ENCODE data around the gene NFIA.

NFIA gene

GRCh38 chr1:61132176-61132638 is 49.8 kb downstream of the NFIA start:
- FAIRE-seq = no peak

- FAIRE-seq = peak; percentile 78
These were observed 50.4 kb downstream of the NFIA start for GRCh38 chr1:61132645-61133334.

- no peak for FAIRE-seq
These were observed 51.1 kb downstream of the NFIA start for GRCh38 chr1:61133335-61134019.

GRCh38 chr1:61135291-61135690 is 52.9 kb downstream of the NFIA start:
- no peak for FAIRE-seq

- FAIRE-seq = no peak
These were observed 55.9 kb downstream of the NFIA start for GRCh38 chr1:61138305-61138704.

- no peak for FAIRE-seq
These were observed 56.8 kb downstream of the NFIA start for GRCh38 chr1:61138921-61139774.

GRCh38 chr1:61139775-61140549 is 57.6 kb downstream of the NFIA start:
- FAIRE-seq = no peak

GRCh38 chr1:61140778-61141177 is 58.4 kb downstream of the NFIA start:
- no peak for FAIRE-seq

GRCh38 chr1:61141288-61142042 is 59.1 kb downstream of the NFIA start:
- no peak for FAIRE-seq

- FAIRE-seq = no peak
These were observed 59.7 kb downstream of the NFIA start for GRCh38 chr1:61142043-61142440.

GRCh38 chr1:61142726-61143500 is 60.6 kb downstream of the NFIA start:
- FAIRE-seq = no peak

- no peak for FAIRE-seq
These were observed 61.6 kb downstream of the NFIA start for GRCh38 chr1:61143821-61144424.

- no peak for FAIRE-seq
These were observed 66.9 kb downstream of the NFIA start for GRCh38 chr1:61149010-61149860.

- no peak for FAIRE-seq
These were observed 69.2 kb downstream of the NFIA start for GRCh38 chr1:61151565-61151964.

- no peak for FAIRE-seq
These were observed 69.7 kb downstream of the NFIA start for GRCh38 chr1:61152066-61152465.

GRCh38 chr1:61152469-61153105 is 70.2 kb downstream of the NFIA start:
- peak; percentile 81 for FAIRE-seq

- FAIRE-seq = no peak
These were observed 74.5 kb downstream of the NFIA start for GRCh38 chr1:61156576-61157467.

GRCh38 chr1:61157468-61157987 is 75.2 kb downstream of the NFIA start:
- FAIRE-seq = no peak
